Smooth muscle cell (in vitro differentiated cells): ENCODE data around the gene STEAP3. TPM values are rescaled to one million over a fixed set of nuclear protein-coding genes. Genes with fewer than 3 reads are reported as not detected.

Experiments used
- DNase-seq: peaks from one replicate; lab custom pipeline; 2025; ENCODE audit not compliant: unreplicated experiment; lab: John Stamatoyannopoulos, UW
- H2AFZ ChIP-seq: fragments of 200-600 bp; sonication (generic); 2 replicates; pipeline ENCODE4 v1.6.0; 2016; ENCODE audit warnings: antibody characterized with exemption, low read depth, mild to moderate bottlenecking
- H3F3A ChIP-seq: fragments of 200-600 bp; sonication (generic); 2 replicates; pipeline ENCODE4 v1.6.0; 2017; ENCODE audit warnings: antibody characterized with exemption, low read depth
- H3K27ac ChIP-seq: fragments of 200-600 bp; sonication (generic); 2 replicates; pipeline ENCODE4 v1.5.1; 2016; ENCODE audit warnings: low read depth, mild to moderate bottlenecking
- H3K27me3 ChIP-seq: fragments of 200-600 bp; sonication (generic); 2 replicates; pipeline ENCODE4 v1.6.1; 2016; ENCODE audit warnings: low read depth, mild to moderate bottlenecking
- H3K36me3 ChIP-seq: fragments of 200-600 bp; sonication (generic); 2 replicates; pipeline ENCODE4 v1.5.1; 2016; ENCODE audit warnings: low read depth
- H3K4me1 ChIP-seq: fragments of 200-600 bp; sonication (generic); 2 replicates; pipeline ENCODE4 v1.5.1; 2016; ENCODE audit warnings: low read depth
- H3K4me2 ChIP-seq: fragments of 200-600 bp; sonication (generic); 2 replicates; pipeline ENCODE4 v1.6.0; 2016; ENCODE audit warnings: mild to moderate bottlenecking
- H3K4me3 ChIP-seq: fragments of 200-600 bp; sonication (generic); 2 replicates; pipeline ENCODE4 v1.5.1; 2016; ENCODE audit warnings: mild to moderate bottlenecking
- H3K79me2 ChIP-seq: fragments of 200-600 bp; sonication (generic); 2 replicates; pipeline ENCODE4 v1.6.0; 2016; ENCODE audit warnings: low read depth, mild to moderate bottlenecking
- H3K9ac ChIP-seq: fragments of 200-600 bp; sonication (generic); 2 replicates; pipeline ENCODE4 v1.6.0; 2016; ENCODE audit warnings: low read depth
- H3K9me3 ChIP-seq: fragments of 200-600 bp; sonication (generic); replicated peaks from 2 replicates; pipeline ENCODE4 v1.5.1; 2016; ENCODE audit warnings: low read depth
- H4K20me1 ChIP-seq: fragments of 200-600 bp; sonication (generic); 2 replicates; pipeline ENCODE4 v1.6.0; 2016; ENCODE audit warnings: low read depth
- WGBS: methylation state at CpG from one replicate; pipeline ENCODE4 v1.1.7; 2016; ENCODE audit warnings: low lambda C conversion rate; 5-methylcytosine and 5-hydroxymethylcytosine counted together
- polyA plus RNA-seq: library from polyadenylated mRNA; unstranded; fragments of >200 nt; fragmentation: Nextera tagmentation; extraction: Ambion mirVana; gene quantifications from 2 replicates; pipeline ENCODE4 v1.2.1, GENCODE V29; 2016
- total RNA-seq: library from RNA; depleted of rRNA; stranded (reverse); fragments of >200 nt; gene quantifications from 2 replicates; pipeline ENCODE4 v1.2.3, GENCODE V29; 2014
- TF ChIP-seq, protein P1 (sequence below): fragments of 200-600 bp; sonication (generic); IDR thresholded peaks from 2 replicates; pipeline ENCODE4 v1.5.1; 2017; ENCODE audit warnings: borderline replicate concordance, mild to moderate bottlenecking, antibody characterized with exemption; ENCODE audit not compliant: insufficient read depth, poor library complexity, severe bottlenecking

Gene STEAP3
- total and polyA plus RNA-seq, 2 experiments from 2014 or later, result 0.87 to 2.9 TPM

DNA sequence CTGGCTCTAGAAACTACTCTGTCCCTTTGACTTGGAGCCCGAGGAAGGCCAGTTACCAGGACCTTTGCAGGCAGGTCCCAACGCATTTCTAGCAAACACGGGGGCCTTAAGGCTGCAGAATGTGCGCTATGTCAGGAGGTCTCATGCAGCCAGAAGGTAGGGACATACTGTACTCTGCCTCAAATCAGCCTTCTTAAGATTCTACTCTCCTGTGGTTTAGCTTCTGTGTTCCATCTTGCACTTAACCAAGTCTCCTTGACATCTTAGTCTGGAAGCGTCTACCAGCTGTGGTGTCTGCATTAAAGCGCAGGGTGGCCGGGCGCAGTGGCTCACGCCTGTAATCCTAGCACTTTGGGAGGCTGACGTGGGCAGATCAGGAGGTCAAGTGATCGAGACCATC lies 65.5 kb downstream of the STEAP3 start:
- Histone ChIP-seq H3K4me2 (no peak overlapping the region), H3K27me3 (no peaks in the 10 kb centered on the region), H4K20me1 (no peaks in the 10 kb centered on the region), H3K36me3 (no peaks in the 10 kb centered on the region), H3K4me1 (no peaks in the 10 kb centered on the region), H3K79me2 (no peaks in the 10 kb centered on the region), H2AFZ (no peak overlapping the region), H3K4me3 (no peak overlapping the region), H3F3A (no peaks in the 10 kb centered on the region), H3K9ac (no peak overlapping the region), H3K27ac (no peak overlapping the region), H3K9me3 (no peaks in the 10 kb centered on the region)
- TF ChIP-seq, protein P1, sequence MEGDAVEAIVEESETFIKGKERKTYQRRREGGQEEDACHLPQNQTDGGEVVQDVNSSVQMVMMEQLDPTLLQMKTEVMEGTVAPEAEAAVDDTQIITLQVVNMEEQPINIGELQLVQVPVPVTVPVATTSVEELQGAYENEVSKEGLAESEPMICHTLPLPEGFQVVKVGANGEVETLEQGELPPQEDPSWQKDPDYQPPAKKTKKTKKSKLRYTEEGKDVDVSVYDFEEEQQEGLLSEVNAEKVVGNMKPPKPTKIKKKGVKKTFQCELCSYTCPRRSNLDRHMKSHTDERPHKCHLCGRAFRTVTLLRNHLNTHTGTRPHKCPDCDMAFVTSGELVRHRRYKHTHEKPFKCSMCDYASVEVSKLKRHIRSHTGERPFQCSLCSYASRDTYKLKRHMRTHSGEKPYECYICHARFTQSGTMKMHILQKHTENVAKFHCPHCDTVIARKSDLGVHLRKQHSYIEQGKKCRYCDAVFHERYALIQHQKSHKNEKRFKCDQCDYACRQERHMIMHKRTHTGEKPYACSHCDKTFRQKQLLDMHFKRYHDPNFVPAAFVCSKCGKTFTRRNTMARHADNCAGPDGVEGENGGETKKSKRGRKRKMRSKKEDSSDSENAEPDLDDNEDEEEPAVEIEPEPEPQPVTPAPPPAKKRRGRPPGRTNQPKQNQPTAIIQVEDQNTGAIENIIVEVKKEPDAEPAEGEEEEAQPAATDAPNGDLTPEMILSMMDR, result no peak
- 93% methylated on average over 11 of the region's 11 CpGs for WGBS
- DNase-seq, result no peak

DNA sequence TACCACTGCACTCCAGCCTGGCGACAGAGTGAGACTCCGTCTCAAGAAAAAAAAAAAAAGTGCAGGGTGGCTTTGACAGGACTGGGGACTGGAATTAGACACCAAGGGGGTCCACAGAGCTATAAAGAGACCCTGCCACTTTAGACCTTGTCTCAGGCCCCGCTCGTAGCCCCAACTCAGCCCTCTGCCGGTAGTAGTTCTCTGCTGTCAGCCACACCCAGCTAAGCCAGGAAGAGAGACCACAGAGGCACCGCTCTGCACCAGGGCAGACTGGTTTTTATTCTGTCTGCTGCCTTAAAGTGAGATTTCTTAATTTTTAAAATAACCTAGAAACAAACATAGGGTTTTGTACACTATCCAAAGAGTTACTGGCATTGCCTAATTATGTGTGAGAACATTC lies 66.0 kb downstream of the STEAP3 start:
- H3K4me2 ChIP-seq, result no peak overlapping the region
- H3K9me3 ChIP-seq, result no peaks in the 10 kb centered on the region
- no peaks in the 10 kb centered on the region for H3K36me3 ChIP-seq
- no peaks in the 10 kb centered on the region for H3F3A ChIP-seq
- H3K27me3 ChIP-seq, result no peaks in the 10 kb centered on the region
- no peak overlapping the region for H2AFZ ChIP-seq
- no peaks in the 10 kb centered on the region for H4K20me1 ChIP-seq
- no peaks in the 10 kb centered on the region for H3K79me2 ChIP-seq
- H3K9ac ChIP-seq, result no peak overlapping the region
- no peak overlapping the region for H3K4me3 ChIP-seq
- TF ChIP-seq, protein P1, result no peak
- H3K27ac ChIP-seq, result no peak overlapping the region
- WGBS, result 89% methylated on average over 6 of the region's 6 CpGs
- no peak for DNase-seq
- H3K4me1 ChIP-seq, result no peaks in the 10 kb centered on the region

DNA sequence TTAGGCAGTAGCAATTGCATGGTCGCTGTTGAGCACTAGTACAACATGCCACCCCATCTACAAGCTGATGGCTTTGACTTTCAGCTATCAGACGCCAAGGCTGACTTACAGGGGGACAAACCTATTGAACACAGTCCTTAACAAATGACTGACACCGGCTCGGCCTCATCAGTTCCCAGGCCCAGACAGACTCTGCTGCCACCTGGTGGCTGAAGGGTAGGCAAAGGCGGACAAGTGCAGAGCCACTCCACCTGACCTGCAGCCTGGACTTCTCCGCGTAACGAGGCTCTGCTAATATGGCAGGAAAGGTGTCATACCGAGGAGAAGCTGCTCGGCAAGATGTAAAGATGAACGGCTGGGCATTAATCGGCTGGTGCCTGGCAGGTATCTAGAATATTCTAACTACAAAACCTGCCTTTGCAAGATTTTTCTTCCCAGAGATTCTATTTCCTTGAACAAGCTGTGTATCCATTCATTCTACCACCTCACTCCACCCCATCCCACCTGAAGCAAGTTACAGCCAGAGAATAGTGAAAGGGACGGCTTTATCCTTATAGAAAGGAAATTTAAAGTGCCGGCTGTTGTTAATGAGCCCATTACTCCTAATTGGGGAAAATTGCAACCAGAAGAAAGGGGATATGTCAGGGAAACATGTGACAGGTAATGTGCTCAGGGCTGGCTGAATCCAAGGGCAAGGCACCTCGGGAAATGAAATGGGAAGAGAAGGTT lies 67.4 kb downstream of the STEAP3 start:
- no peak overlapping the region for H2AFZ ChIP-seq
- no peak overlapping the region for H3K9ac ChIP-seq

More for the DNA sequence above, 67.4 kb downstream of the STEAP3 start:
- Histone ChIP-seq H3K4me3 (no peak overlapping the region), H3K79me2 (no peaks in the 10 kb centered on the region), H3K27ac (no peak overlapping the region), H3K27me3 (no peaks in the 10 kb centered on the region), H4K20me1 (no peaks in the 10 kb centered on the region), H3F3A (no peaks in the 10 kb centered on the region), H3K4me1 (no peaks in the 10 kb centered on the region), H3K36me3 (no peaks in the 10 kb centered on the region), H3K9me3 (no peaks in the 10 kb centered on the region), H3K4me2 (no peak overlapping the region)
- DNase-seq, result peak; percentile 25
- TF ChIP-seq, protein P1, result peak; percentile 90
- WGBS, result 18% methylated on average over 15 of the region's 15 CpGs
